Epidermal melanocyte (primary cell): Measurements from ENCODE around the gene CCDC136.

Experiments used
- DNase-seq: peaks from one replicate; pipeline ENCODE4 v3.0.0; 2011; ENCODE audit warnings: low spot score; ENCODE audit not compliant: insufficient read length

Gene CCDC136

GRCh38 chr7:128831178-128831993, 39.6 kb downstream of the CCDC136 start:
- DNase-seq: no peak

- no peak for DNase-seq
These were observed 40.5 kb downstream of the CCDC136 start for GRCh38 chr7:128831994-128832879.

GRCh38 chr7:128832880-128833147, 41.0 kb downstream of the CCDC136 start:
- DNase-seq: no peak

GRCh38 chr7:128833148-128833945, 41.6 kb downstream of the CCDC136 start:
- DNase-seq: peak; percentile 37

- no peak for DNase-seq
These were observed 42.2 kb downstream of the CCDC136 start for GRCh38 chr7:128833946-128834325.

- no peak for DNase-seq
These were observed 43.5 kb downstream of the CCDC136 start for GRCh38 chr7:128835231-128835751.

- DNase-seq: no peak
These were observed 44.2 kb downstream of the CCDC136 start for GRCh38 chr7:128835790-128836641.

- no peak for DNase-seq
These were observed 45.1 kb downstream of the CCDC136 start for GRCh38 chr7:128836729-128837348.

- no peak for DNase-seq
These were observed 45.8 kb downstream of the CCDC136 start for GRCh38 chr7:128837521-128837921.

GRCh38 chr7:128838109-128838779, 46.5 kb downstream of the CCDC136 start:
- peak; percentile 4 for DNase-seq

GRCh38 chr7:128838981-128839731, 47.4 kb downstream of the CCDC136 start:
- no peak for DNase-seq

- DNase-seq: no peak
These were observed 48.0 kb downstream of the CCDC136 start for GRCh38 chr7:128839751-128840177.

GRCh38 chr7:128840326-128841170, 48.8 kb downstream of the CCDC136 start:
- no peak for DNase-seq

- DNase-seq: no peak
These were observed 49.5 kb downstream of the CCDC136 start for GRCh38 chr7:128841171-128841690.

GRCh38 chr7:128841921-128842673, 50.3 kb downstream of the CCDC136 start:
- DNase-seq: peak; percentile 56

GRCh38 chr7:128842674-128843641, 51.2 kb downstream of the CCDC136 start:
- no peak for DNase-seq
